Jurkat, Clone E6-1 (cell line): ENCODE measurements around the gene SCFD2.

ENCODE experiments used
- DNase-seq: peaks from one replicate; pipeline ENCODE4 v3.0.0-alpha.2; 2011; ENCODE audit warnings: low read depth, low spot score
- H3K4me3 ChIP-seq: 2 replicates; pipeline ENCODE4 v1.5.1; 2011; ENCODE audit warnings: mild to moderate bottlenecking, low read length, control low read depth, moderate library complexity

The SCFD2 gene

GRCh38 chr4:52957220-52957686 is 408.6 kb downstream of the SCFD2 start:
- H3K4me3 ChIP-seq, result no peak overlapping the region
- peak; percentile 11 for DNase-seq

DNA sequence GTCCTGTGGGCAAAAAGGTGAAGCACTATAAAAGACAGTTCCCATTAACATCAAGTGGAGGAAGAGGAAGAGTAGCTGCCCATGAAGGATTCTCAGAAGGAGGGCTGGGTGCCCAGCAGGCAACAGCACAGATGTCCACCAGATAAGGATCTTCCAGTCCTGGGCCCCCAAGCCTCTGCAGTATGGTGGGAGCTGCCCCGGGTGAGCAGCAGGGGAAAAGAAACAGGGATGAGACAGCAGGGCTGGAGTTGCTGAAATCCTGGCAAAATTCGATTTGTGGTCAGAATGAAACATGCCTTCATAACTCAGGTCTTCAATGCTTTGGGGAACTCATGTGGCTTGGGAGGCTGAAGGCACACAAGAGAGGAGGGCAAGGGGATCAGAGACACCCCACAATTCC is 409.2 kb downstream of the SCFD2 start:
- no peak for DNase-seq
- no peak overlapping the region for H3K4me3 ChIP-seq

DNA sequence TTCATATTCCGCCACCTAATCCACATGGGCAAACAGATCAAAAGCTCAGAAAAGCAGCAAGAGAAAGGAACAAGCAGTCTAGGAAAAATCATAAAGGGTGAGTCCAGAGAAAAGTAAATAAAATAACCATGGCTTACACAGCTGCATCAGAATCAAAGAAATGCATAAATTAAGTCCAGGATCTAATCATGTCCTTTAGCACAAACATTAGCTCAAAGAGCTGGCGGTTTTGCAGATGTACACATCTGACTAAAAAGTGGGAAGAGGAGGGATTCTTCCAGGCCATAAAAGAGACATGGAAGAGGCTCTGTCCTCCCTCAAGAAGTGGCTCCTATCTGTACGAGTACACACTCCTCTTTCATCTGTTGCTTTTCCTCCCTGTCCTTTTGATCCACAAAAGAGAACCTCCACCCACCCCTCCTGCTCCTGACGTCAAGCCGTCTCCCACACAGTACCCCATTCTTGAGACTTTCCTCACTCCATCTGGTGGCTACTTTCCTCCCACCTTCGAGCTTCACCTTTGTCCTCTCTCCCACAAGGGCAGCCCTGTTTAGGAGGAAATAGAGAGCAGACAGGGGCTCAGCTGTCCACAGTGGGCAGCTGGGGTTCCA is 411.2 kb downstream of the SCFD2 start:
- H3K4me3 ChIP-seq, result no peak overlapping the region
- no peak for DNase-seq

GRCh38 chr4:52952540-52952939 is 413.3 kb downstream of the SCFD2 start:
- DNase-seq, result no peak
- H3K4me3 ChIP-seq, result no peak overlapping the region

- H3K4me3 ChIP-seq, result no peak overlapping the region
- no peak for DNase-seq
Observed at GRCh38 chr4:52951016-52951415, 414.8 kb downstream of the SCFD2 start.

DNA sequence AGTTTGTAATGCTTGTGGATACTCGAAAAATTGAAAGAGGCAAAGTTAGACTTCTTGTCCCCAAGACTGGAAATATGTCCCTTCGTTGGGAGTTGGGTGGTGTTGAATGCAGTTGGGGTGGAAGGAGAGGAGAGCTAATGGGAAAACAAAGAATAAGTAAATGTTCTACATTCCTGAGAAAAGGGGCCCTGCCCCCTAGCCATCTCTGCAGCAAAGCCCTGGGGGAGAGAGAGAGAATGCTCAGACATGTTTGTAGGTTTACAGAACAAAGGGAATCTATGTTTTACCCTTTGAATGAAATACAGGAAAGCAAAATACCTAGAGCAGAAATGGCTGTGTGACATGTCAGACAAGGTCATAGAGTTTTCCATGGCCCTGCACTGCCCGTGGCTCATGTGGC is 415.6 kb downstream of the SCFD2 start:
- H3K4me3 ChIP-seq, result no peak overlapping the region
- DNase-seq, result no peak

- no peak overlapping the region for H3K4me3 ChIP-seq
- no peak for DNase-seq
Observed at GRCh38 chr4:52949336-52949735, 416.5 kb downstream of the SCFD2 start.

- no peak overlapping the region for H3K4me3 ChIP-seq
- DNase-seq, result no peak
Observed at GRCh38 chr4:52948057-52948423, 417.8 kb downstream of the SCFD2 start.

DNA sequence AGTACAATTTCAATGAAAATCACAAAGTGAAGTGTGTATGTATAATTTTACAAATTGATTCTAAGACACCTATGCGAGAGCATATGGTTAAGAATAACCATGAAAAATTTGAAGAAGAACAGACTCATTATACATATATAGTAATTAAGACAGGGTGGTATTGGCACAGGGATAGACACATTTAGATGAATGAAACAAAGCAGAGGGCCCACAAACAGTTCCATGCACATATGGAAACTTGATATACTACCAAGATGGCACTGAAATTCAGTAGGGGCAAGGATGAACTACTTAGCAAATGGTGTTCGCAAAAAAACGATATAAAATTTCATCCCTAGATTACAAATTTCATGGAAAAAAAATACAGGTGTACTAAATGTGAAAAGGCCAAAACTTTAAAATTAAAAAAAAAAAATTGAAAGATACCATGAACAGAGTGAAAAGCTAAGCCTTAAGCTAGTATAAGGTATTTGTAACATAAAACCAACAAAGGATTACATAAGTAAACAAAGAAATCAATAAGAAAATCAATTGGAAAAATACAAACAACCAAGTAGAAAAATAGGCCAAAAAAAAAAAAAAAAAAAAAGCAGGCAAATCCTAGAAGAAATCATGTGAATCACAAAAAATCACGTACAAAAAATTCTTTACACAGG is 418.3 kb downstream of the SCFD2 start:
- H3K4me3 ChIP-seq, result no peak overlapping the region
- DNase-seq, result no peak

GRCh38 chr4:52946855-52947254 is 419.0 kb downstream of the SCFD2 start:
- no peak overlapping the region for H3K4me3 ChIP-seq
- no peak for DNase-seq

DNA sequence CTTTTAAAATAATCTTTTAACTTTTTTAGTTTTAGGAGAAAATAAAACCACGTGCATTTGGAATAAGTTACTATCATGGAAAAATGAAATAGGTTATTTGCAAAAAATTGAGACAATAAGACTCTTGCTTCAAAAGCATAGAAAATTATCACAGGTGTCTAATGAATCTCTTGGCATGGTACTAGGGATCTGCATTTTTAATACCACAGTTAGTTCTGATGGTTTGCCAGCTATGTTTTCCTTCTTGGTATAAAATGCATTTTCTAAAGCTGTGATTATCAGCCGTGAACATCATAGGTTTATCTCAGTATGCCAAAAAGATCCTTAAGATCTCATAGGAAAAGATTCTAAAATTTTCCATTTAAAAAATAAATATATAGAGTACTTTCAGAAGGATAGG is 419.9 kb downstream of the SCFD2 start:
- DNase-seq, result no peak
- no peak overlapping the region for H3K4me3 ChIP-seq

GRCh38 chr4:52945326-52945898 is 420.4 kb downstream of the SCFD2 start:
- DNase-seq, result no peak
- H3K4me3 ChIP-seq, result no peak overlapping the region

- DNase-seq, result no peak
- H3K4me3 ChIP-seq, result no peak overlapping the region
Observed at GRCh38 chr4:52943677-52944076, 422.2 kb downstream of the SCFD2 start.

DNA sequence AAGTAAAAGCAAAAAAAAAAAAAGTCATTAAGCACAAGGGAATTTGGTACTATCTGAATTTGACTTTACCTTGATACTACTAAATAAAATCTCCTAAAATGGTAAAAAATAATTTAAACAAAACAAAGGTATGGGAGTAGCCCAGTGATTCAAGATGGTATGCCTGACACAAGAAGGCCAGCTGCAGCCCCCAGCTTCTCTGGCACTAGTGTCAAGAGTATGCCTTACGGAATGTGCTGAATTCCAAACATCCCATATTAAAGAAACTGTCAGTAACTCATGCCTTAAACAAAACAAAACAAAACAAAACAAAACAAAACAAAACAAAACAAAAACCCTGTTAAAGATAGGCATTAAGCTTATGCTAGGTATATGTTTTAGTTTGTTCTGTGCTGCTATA is 422.9 kb downstream of the SCFD2 start:
- DNase-seq, result no peak
- no peak overlapping the region for H3K4me3 ChIP-seq

GRCh38 chr4:52941450-52941849 is 424.4 kb downstream of the SCFD2 start:
- no peak overlapping the region for H3K4me3 ChIP-seq
- DNase-seq, result no peak

GRCh38 chr4:52939739-52940138 is 426.1 kb downstream of the SCFD2 start:
- no peak for DNase-seq
- no peak overlapping the region for H3K4me3 ChIP-seq

DNA sequence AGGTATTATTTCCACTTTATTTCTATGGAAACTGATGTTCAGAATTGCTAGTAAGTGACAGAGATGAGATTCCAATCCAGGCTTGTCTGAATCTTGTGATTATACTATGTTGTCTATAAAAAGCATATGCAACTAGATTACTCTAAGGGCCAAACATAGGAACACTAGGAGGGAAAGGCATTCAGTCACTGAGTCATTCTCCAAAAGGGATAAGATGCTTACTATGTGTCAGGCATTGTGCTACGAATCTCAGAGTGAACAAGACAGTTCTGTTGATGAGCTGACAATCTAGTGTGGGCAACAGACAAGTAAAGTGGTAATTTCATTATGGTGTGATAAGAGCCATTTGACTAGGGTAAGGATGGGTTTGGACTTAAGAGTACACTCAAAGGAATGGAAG is 426.5 kb downstream of the SCFD2 start:
- no peak for DNase-seq
- H3K4me3 ChIP-seq, result no peak overlapping the region

- no peak for DNase-seq
- no peak overlapping the region for H3K4me3 ChIP-seq
Observed at GRCh38 chr4:52937829-52938228, 428.0 kb downstream of the SCFD2 start.

DNA sequence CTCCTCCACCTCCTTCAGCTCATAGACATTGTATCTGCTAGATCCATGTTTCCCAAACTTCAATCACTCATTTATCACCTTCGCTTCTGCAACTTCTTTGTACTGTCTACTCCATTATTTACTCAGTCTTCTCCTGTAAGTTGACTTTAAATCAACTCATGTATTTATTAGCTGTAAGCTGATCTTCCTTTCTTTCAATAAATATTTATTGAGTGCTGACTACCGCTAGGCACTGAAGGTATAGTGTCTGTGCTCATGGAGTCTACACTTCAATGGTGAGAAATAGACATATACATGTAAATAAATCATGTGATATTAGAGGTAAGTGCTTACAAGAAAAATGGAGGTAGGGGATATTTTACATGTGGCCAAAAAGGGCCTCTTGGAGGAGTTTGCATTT is 429.1 kb downstream of the SCFD2 start:
- DNase-seq, result no peak
- no peak overlapping the region for H3K4me3 ChIP-seq

GRCh38 chr4:52935317-52935716 is 430.5 kb downstream of the SCFD2 start:
- DNase-seq, result no peak
- no peak overlapping the region for H3K4me3 ChIP-seq

DNA sequence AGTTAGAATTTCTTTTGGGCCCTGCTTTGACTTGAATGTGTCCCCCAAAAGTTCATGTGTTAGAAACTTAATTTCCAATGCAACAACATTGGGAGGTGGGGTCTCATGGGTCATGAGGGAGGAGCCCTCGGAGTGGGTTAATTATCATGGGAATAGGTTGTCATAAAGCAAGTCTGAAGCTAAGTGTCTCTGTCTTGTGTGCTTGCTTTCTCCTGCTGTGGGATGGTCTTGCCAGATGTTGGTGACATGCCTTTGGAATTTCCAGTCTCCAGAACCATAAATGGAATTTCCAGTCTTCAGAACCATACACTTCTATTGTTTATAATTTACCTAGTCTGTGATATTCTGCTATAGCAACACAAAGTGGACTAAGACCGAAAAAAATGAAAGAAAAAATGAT is 432.1 kb downstream of the SCFD2 start:
- no peak for DNase-seq
- H3K4me3 ChIP-seq, result no peak overlapping the region
